Activated CD4-positive, alpha-beta T cell treated with anti-CD3 and anti-CD28 coated beads for 24 hours (primary cell): ENCODE data around the gene TMEM131L.

ENCODE experiments used
- DNase-seq, 2 donors: peaks; one replicate each; pipeline ENCODE4 v3.0.0-alpha.2; 2020; ENCODE audit warnings: low read depth in 2 of 2

TMEM131L gene

DNA sequence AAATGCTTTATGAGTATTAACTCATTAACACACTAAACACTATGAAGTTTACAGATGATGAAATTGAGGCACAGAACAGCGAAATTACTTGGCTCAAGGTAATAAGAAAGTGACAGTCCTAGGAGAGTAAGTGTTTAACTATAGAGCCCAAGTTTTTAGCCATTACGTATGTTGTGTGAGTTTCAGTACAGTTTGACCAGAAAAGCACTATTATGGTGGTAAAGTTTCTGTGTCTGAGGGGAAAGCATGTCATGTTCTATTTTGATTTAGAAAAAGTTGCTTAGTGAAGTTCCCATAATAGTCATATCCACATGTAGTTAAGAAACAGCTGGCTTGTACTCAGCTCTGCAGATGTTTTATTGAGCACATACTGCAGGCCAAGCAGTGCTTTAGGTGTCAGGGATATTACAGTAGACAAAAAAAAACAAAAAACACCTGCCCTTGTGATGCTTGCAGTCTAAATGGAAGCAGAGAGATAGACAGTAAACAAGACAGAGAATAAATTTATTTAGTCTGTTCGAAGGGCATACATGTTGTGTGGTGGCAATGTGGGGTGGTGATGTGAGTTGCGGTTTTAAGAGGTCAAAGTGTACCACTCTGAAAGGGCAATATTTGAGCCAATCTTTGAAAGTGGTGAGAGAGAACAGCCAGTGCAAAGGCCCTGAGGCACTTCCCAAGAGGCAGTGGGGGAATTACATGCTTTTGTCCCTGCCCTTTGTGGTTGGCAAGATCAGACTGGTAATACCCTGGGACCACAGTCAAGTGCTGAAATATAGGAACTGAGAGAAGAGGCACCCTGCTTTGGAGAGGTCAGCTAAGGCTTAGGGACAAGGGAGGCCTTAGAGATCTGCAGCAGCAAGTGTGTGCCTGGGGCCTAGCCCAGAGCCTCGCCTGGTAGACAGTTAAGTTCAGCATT is 6.2 kb downstream of the TMEM131L start:
- DNase-seq: no peak

DNA sequence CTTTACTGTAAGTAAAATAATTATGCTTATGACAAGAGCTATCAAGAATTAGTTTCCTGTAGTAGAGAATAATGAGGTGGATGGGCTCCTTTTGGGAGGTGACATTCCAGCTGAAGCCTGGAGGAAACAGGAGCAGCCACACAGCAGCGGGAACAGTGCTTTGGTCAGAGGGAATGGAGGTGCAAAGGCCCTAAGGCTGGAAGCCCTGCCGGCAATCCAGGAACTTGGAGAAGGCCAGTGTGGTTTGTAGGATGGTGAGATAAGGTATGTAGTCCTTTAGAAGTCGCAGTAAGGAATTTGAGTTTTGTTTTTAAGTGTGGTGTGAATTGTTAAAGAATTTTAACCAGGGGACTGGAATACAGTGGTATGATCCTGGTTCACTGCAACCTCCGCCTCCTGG is 8.1 kb downstream of the TMEM131L start:
- no peak for DNase-seq

DNA sequence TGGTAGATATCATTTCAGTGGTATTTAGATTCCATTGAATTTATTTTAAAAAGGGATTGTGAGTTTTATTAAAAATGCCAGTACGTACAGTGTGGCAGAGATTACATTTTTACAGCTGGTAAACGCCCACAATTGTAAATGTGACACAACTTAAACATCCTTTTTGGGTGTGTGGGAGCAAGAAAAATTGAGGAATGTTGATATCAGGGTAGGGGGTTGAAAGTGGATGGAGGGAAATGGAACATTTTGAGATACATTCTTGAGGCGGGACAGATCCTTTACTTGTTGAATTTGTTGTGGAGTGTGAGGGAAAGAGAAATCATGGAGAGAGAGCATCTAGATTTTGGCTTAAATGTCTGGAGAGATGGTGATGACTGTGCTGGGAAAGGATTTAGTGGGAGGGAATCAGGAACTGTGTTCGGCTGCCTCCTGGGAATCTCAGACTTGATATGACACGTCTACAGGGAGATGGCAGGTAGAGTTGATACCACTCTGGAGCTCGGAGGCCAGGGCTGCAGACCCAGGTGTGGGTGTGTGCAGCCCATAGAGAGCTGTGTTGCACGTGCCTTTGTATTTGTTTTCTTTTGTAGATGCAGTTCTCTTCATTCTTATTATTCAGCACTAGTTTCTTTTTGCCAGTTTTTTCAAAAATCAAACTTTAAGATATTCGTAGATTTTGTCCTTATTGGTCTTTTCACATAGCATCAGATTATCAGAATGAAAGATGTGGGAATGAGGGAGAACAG is 10.8 kb downstream of the TMEM131L start:
- no peak for DNase-seq

DNA sequence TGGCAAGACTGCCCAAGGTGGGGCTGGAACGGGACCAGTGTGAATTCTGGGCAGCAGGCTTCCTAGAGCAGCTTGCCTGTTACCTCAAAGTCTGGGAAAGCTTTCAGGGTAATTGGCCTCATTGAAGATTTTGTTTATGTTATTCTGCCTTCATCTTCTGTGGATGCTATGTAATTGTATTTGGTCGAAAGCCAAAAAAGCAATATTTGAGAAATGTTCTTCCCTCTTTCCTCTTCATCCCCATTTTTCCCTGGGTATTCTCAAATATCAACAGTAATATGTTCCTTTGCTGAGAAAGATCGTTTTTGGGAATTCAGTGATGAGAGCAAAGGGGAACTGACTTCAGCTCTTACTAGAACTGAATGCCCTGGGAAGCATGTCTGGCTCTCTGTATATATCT is 12.9 kb downstream of the TMEM131L start:
- DNase-seq: no peak

DNA sequence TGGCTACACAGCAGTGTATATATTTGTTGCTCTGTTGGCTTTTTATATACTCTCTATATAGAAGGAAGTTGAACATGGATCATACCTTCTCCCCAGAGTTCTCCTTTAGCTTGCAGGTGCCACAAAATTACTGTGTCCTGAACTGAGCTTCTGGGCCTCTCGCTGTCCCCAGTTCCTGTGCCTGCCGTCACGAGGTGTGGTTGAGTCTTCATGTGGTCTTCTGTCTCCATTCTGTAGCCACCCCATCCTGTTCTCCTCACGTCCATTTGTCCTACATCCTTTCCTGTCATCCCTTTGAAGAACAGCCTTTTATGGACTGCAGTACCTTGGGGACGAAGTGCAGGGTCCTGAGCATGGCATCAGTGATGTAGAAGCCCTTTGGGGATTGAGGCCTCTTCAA is 14.5 kb downstream of the TMEM131L start:
- no peak for DNase-seq

DNA sequence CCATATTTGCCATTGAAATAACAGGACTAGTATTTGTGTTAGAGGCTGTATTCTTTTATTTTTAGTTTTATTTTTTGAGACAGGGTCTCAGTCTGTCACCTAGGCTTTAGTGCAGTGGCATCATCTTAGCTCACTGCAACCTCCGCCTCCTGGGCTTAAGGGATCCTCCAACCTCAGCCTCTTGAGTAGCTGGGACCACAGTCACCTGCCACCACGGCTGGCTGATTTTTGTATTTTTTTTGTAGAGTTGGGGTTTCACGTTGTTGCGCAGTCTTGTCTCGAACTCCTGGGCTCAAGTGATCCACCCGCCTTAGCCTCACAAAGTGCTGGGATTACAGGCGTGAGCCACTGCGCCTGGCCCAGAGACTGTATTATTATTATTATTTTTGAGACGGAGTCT is 15.3 kb downstream of the TMEM131L start:
- DNase-seq: no peak

DNA sequence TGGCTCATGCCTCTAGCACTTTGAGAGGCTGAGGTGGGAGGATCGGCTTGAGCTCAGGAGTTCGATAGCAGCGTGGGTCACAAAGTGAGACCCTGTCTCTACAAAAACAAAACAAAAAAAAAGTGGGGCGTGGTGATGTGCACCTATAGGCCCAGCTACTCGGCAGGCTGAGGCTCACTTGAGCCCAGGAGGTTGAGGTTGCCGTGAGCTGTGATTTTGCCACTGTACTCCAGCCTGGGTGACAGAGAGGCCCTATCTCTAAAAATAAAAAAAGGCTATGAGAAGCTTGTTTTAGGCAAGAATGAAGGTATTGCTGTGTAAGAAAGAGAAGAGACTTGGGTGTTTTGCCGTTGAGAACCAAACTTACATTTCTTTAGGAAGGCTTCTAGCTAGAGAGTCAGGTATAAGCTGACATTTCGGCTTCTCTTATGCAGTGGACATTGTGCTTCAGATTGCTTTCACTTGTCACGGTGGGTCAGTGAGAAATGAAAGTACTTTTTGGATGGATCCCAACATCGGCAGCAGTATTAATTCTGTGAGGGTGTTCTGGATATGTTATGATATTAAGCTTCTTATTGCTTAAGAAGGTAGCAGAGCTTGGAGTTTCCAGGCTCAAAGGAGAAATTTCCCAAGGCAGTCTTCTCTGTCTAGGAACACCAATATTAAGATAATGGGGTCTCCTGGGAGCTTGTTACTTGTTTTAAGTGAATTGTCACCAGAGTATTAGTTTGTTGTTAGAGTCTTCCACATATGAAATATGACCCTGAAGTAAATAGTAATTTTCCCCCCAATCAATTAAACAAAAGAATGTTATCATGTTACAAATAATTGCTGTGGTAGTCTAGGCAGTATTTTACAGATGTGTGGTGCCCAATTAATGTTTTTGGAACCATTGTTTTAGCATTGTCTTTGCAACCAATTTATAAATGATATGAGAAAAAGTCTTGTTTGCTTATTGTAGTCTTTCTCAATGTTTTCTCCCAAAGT is 17.6 kb downstream of the TMEM131L start:
- no peak for DNase-seq

DNA sequence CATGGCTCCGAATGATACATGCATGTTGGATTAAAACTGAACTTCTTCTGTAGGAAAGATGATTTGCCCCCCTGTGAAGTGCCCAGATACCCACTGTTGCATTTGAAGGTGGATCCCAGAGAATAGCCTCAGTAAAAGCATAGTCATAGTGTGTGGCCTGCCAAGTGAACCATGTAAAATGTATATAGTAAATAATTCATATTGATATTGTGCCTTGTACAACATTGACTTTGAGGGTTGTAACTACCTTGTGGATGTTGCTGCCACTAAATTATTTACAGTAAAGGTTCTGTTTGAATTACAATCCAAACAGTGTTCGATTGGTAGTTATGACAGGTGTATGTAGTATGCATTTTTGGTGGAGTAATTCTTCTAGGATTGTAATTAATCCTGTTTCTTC is 19.2 kb downstream of the TMEM131L start:
- no peak for DNase-seq

DNA sequence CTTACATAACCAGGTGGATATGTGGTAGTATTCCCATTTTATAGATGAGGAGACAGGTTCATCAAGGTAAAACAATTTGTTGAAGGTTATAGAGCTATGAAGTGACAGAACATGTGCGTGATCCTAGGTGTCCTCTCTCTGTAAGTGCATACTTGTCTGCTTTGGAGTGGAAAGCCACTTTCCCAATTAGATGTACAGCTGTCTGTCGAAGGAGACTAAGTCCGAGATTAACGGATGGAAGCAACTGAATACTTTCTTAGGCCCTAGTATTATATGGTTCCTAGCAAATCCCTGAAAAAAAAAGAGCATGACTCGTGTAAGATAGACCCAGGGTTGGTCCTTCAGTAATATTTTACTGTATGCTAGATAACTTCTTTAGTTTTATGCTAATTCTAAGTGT is 19.7 kb downstream of the TMEM131L start:
- no peak for DNase-seq

DNA sequence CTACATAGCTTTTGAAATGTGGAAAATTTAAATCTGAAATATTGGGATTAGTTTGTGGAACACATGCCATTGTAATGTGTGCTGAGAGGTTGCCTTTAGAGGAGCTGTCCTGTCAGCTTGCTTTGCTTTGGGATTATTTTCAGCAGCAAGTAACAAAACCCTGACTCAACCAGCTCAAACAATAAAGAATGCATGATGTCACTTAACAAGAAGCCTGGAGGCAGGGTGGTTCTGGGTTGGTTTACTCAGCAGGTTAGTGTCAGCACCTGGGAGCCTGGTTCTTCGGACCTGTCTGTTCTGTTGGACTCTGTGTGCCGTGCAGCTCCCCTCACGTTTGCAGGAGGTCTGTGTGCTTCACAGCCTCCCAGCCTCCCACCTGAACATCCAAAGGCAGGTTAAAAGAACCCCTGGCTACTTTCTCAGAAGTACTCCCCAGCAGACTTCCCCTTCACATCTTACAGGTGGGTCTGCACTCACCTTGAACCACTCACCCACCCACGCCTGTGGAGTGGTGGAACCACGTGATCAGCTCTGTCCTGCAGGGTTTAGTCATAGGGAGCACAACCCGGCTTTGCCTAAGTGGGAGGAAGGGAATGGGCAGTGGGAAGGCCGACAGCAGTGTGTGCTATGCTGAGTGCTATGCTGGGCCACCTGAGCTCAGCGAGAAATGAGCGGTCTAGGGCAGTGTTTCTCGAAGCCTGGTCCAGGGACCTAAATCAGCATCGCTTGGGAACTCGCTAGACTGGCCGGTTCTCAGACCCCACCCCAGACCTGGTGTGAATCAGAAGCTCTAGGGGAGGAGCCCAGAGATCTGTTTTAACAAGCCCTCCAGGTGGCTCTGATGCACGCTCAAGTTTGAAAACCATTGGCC is 20.4 kb downstream of the TMEM131L start:
- no peak for DNase-seq

DNA sequence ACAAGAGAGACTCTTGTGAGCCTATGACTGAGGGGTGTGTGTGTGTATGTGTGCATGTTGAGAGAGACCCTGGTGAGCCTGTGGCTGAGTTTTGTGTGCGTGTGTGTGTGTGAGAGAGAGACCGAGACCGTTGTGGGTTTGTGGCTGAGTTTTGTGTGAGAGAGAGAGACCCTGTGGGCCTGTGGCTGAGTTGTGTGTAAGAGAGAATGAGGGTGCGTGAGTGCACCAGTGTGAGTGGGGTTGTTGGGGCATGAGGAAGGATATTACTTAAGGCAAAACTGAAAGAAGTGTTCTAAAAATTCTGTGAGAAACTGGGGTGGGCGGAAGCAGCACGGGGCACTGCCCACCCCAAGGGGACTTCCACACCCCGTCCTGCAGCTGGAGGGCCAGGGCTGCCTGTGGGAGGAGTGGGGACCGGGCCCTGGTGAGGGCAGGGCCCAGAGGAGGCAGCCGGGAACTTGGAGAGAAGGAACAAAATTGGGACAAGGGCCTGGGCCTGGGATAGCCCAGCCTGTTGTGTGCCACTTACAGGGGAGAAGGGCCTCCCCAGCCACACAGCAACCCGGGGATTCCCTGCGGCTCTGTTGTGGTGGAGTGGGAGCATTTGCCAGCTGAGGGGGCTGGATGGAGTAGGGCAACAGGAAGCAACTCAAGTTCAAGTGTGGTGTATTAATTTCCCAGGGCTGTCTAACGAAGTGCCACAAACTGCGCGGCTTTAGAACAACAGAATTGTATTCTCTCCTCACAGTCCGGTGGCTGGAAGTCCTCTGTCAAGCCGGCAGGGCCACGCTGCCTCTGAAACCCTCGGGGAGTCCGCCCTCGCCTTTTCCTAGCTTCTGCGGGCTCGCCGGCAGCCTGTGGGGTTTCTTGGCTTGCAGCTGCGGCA is 22.1 kb downstream of the TMEM131L start:
- peak; percentile 55 to 59 for DNase-seq

DNA sequence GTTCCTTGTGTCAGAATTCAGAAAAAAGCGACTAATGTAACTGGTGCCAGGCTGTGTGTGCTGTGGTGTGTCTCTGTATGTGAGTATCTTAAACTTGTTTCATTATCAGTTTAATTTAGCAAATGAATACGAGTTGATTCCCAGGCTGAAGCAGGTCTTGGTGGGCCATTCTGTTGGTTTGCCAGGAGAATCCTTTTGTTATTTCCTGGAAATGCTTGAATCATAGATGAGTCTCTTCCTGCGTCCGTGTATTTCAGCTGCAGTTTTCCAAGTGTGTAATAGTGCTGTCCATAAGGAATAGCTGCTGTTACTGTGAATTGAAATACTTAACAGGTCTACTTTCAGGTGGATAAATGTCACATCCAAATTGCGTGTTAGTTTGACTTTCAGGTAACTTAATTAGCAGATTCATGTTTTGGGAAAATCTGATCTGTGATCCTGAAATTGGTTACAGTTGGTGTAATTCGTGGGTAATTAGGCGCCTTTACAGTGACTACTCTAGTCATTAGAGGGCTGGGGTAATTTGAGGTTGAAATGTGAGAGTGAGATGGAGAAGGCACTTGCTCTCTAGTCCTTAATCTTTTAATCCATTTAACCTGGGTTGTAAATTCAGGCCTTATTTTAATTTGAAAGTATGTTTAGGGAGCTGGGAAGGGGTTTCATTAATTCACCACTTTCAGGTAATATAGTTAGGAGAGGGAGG is 23.8 kb downstream of the TMEM131L start:
- DNase-seq: no peak

DNA sequence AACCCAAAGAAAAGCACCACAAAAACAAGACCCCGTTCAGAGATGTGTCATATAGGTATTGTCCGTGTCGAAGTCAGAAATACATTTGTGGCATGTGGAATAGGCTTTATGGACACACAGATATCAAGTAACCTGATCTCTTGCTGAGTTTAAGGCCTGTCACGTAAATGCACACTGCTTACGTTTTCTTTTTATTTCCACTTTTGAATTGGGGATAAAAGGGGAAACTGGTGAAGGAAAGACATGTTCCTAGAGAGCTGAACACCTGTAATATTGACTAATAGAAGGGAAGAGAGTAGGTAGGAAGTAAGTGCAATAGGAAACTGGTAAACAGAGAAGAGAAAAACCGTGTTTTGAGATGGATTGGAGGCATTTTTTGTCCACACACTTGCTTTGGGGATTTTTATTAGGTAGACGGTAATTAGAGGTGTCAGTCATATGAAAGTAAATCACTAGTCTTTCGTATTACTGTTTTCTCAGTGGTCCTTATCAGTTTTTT is 24.9 kb downstream of the TMEM131L start:
- no peak for DNase-seq

DNA sequence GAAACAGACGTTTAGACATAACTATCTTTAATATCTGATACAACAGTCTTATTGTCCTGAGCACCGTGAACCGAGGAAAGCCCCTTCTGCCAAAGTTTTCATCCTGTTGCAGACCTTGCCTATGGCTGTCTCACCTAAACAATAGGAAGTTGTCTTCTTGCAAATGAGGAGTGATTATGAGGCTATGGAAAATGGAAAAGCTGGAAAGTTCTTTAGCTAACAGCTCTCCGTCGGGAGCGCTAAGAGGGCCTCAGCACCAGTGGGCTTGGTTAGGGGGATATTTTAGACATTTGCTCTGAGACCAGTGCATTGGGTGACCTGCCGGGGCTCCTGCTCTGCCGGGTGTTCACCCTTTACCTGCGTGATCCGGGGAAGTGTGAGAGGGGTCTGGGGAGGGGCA is 28.4 kb downstream of the TMEM131L start:
- DNase-seq: no peak

DNA sequence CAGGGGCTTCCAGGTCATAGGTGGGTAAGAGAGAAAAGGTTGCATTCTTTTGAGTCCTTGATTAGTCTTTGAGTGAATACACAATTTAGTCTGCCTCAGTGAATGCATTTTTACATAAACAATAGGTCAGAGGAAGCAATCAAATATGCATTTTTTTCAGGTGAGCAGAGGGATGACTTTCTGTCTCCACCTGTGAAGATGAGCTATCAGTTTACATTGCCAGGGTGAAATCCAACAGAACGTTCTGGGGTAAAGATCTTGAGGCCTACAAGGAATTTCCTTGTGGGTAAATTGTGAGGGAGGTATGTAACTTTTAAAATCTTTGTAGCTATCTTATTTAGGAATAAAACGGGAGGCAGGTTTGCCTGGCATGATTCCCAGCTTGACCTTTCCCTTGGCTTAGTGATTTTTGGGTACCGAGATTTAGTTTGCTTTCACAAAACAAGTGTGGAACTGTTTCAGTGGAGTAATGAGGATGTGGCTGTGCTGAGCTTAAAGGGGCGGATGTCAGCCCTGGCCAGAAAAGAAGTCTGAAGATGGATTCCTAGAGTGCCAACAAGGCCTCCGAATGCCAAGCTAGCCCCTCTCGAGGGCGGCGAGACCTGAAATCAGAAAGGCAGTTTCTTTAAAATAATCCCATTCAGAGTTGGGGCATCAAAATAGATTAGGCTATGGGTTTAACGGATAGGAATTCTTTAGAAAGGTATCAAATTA is 29.5 kb downstream of the TMEM131L start:
- DNase-seq: no peak

DNA sequence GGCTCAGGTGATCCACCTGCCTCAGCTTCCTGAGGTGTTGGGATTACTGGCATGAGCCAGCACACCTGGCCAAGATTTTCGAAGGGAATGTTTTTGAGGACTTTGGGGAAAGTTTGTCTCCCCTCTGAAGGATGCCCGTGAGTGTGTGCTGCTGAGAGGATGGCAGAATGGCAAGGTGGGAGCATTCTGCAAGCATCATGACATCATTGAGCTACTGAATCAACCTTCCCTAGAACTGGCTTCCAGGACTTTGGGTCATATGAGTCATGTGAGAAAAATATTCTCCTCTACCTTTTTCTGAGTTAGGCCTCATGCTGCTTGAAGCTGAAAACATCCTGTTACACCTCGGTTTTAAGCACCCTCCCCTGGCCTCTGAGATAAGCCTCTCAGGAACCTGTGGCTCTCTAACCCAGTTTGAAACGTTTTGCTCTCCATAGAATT is 31.0 kb downstream of the TMEM131L start:
- peak in 1 of 2 donors; percentile 42 for DNase-seq

DNA sequence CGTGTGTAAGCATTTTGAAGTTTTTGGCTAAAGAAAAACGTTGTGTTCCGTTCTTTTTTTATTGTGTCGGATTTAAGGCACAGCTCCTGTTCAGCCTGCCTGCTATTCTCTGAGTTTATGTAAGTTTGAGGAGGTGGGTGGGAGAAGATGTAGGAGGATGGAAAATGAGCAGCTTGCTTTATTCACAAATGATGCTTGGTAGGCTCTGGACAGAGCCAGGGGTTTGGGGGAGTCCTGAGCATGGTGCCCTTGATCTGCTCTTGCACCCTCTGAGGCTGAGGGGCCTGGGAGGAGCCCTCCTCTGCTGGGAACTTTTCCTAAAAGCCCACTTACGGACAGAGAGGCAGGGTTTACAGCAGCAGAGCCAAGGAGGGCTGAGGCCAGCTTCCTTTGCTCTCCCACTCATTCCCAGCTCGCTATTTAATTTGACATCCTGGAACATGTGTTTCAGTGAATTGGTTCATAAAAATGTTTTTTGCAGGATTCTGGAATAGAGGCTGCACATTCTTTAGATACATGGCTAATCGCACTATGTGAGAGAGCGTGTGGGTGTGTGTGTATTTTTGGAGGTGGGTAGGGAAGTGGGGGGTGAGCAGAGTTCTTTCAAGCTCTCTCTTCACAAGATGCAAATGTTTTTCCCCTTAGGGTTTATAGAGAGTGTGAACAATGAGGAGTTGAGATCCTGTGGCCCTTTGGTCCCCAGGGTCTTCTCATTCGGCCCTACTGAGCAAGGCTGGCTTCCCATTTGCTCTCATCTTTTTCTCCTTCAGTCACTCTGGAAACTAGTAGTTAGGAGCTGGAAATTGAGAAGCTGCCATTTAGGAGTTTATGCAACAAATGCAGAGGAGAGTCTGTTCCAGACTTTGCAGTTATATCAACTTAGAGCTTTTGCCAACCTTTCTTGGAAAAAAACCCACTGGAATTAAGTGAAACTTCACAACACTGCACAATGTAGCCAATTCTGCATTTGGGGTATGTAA is 32.1 kb downstream of the TMEM131L start:
- DNase-seq: no peak
